Naive B cell (primary cell): ENCODE measurements around the gene ARL6IP1. TPM values are rescaled to one million over a fixed set of nuclear protein-coding genes. Genes with fewer than 3 reads are reported as not detected.

Experiments
- ATAC-seq, 2 donors: fragments of 150-1000 bp; cut with Tn5 transposase; 2 replicates each; pipeline ENCODE4 v1.10.0; 2021; ENCODE audit warnings: low read depth in 2 of 2, mild to moderate bottlenecking in 2 of 2, moderate library complexity in 2 of 2
- DNase-seq: peaks from one replicate; pipeline ENCODE4 v3.0.0; 2022
- H3K27ac Mint-ChIP-seq, 6 donors: one replicate each; pipeline ENCODE4 v1.8.0; 2020 to 2022; ENCODE audit warnings: mild to moderate bottlenecking in 6 of 6, mixed read lengths in 6 of 6, moderate library complexity in 5 of 6, inconsistent platforms in 2 of 6
- H3K27me3 Mint-ChIP-seq, 3 donors: one replicate each; pipeline ENCODE4 v1.8.0; 2021 to 2022; ENCODE audit warnings: mixed read lengths in 3 of 3, mild to moderate bottlenecking in 1 of 3
- H3K36me3 Mint-ChIP-seq, 2 donors: one replicate each; pipeline ENCODE4 v1.8.0; 2020 to 2022; ENCODE audit warnings: mixed read lengths in 2 of 2, inconsistent platforms in 1 of 2, mild to moderate bottlenecking in 1 of 2
- H3K4me1 Mint-ChIP-seq, 3 donors: one replicate each; pipeline ENCODE4 v1.8.0; 2020 to 2022; ENCODE audit warnings: mixed read lengths in 3 of 3, inconsistent platforms in 1 of 3, mild to moderate bottlenecking in 1 of 3, moderate library complexity in 1 of 3
- H3K4me3 Mint-ChIP-seq, 8 donors: one replicate each; pipeline ENCODE4 v1.8.0; 2020 to 2022; ENCODE audit warnings: mild to moderate bottlenecking in 8 of 8, mixed read lengths in 8 of 8, moderate library complexity in 8 of 8, inconsistent platforms in 2 of 8
- H3K9me3 Mint-ChIP-seq, 7 donors: one replicate each; pipeline ENCODE4 v1.8.0; 2020 to 2022; ENCODE audit warnings: mixed read lengths in 7 of 7, mild to moderate bottlenecking in 5 of 7, inconsistent platforms in 2 of 7, moderate library complexity in 1 of 7
- polyA plus RNA-seq, 6 donors: library from polyadenylated mRNA; unstranded; fragments of 300-500 nt; fragmentation: Illumina TruSeq; gene quantifications; one replicate each; pipeline ENCODE4 v1.2.3, GENCODE V29; 2021; ENCODE audit warnings: low read depth in 6 of 6

ARL6IP1 gene
- 100 to 1,000 TPM; 182 to 283 (median 211) TPM for polyA plus RNA-seq

DNA sequence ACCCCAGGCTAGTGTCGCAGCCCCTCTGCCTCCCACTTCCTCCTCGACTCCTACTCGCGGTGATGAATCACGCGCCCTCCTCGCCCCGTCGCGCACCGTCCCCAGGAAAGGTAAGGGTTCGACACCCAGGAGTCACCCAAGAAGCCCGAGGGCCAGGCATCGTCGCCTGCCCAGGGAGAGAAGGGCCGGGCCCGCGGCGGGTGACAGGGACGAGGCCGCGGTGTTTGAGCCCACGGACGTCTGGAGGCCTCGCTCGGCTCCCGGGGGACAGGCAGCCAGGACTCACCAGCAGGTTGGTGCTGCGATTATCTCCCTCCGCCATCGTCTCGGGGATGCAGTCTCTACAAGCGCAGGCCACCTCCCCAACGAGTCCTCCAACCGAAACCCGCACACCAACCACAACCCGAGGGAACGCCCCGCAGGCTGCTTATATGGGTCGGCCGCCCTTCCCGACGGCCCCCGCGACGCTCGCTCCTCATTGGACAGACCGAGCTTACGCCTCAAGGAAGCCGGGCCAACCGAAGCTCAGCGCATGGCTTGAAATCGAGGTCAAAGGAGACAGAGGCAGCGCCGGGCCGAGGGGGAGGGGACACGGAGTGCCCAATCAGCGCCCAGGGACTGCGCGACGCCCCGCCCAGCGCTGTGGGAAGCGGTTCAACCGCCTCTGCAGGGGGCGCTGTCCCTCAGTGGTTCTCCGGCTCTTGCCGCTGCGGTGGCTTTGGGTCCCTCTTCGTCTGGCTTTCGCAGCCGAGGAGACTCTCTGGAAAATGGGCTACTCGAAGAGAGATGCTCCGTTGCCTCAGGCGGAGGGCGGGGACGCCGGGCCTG, at the start of gene ARL6IP1:
Gene ARL6IP1, minus strand, starts transcription at position 405 of the 828 bp plus-strand sequence. Its CDS starts 83 bp downstream, at position 322.
- Mint-ChIP-seq H3K27me3 (no peaks in the 10 kb centered on the region), H3K4me3 (peak within 1 kb of the TSS; percentile 80 to 99 (median 98))
- ATAC-seq: peak; percentile 89 to 91

DNA sequence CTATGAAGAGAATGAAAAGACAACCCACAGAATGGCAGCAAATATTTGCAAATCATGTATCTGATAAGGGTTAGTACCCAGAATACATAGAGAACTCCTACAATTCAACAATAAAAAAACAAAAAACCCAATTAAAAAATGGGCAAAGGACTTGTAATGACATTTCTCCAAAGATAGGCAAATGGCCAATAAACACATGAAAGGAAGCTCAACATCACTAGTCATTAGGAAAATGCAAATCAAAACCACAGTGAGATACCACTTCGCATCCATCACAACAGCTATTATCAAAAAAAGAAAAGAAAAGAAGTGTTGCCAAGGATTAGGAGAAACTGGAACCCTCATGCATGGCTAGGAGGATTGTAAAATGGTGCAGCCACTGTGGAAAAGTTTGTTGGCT, 45.1 kb upstream of the ARL6IP1 start:
- Mint-ChIP-seq H3K4me1 (no peaks in the 10 kb centered on the region), H3K27me3 (no peaks in the 10 kb centered on the region), H3K27ac (peak overlapping the region in 2 of 6 donors; percentile 54 to 56), H3K36me3 (peaks cover 30 to 49% of the 10 kb centered on the region in 2 donors), H3K4me3 (no peak overlapping the region), H3K9me3 (no peaks in the 10 kb centered on the region)
- ATAC-seq (no peak), DNase-seq (no peak)

More for the DNA sequence above, at the start of gene ARL6IP1:
- H3K9me3 Mint-ChIP-seq: no peaks in the 10 kb centered on the region
- peak; percentile 98 for DNase-seq
- peak within 1 kb of the TSS; percentile 94 to 99 (median 98) for H3K27ac Mint-ChIP-seq
- peaks cover 27 to 48% (median 27%) of the 10 kb centered on the region in 3 donors for H3K4me1 Mint-ChIP-seq
- peaks cover 0 to 2% of the 10 kb centered on the region in 2 donors for H3K36me3 Mint-ChIP-seq

DNA sequence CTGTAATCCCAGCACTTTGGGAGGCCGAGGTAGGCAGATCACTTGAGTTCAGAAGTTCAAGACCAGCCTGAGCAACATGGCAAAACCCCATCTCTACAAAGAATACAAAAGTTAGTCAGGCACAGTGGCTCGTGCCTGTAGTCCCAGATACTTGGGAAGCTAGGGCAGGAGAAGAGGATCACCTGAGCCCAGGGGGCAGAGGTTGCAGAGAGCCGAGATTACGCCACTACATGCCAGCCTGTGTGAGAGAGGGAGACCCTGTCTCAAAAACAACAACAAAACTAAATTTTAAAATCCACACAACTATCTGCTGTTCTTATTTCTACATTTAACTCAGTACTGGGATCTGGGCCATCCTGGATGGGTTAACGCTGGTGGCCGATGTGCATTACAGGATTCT, 41.2 kb upstream of the ARL6IP1 start:
- Mint-ChIP-seq H3K27ac (peak overlapping the region in 3 of 6 donors; percentile 26 to 88 (median 57)), H3K27me3 (no peaks in the 10 kb centered on the region), H3K36me3 (peaks cover 37 to 38% of the 10 kb centered on the region in 2 donors), H3K9me3 (no peaks in the 10 kb centered on the region), H3K4me3 (no peak overlapping the region), H3K4me1 (no peaks in the 10 kb centered on the region)
- ATAC-seq (no peak), DNase-seq (no peak)

DNA sequence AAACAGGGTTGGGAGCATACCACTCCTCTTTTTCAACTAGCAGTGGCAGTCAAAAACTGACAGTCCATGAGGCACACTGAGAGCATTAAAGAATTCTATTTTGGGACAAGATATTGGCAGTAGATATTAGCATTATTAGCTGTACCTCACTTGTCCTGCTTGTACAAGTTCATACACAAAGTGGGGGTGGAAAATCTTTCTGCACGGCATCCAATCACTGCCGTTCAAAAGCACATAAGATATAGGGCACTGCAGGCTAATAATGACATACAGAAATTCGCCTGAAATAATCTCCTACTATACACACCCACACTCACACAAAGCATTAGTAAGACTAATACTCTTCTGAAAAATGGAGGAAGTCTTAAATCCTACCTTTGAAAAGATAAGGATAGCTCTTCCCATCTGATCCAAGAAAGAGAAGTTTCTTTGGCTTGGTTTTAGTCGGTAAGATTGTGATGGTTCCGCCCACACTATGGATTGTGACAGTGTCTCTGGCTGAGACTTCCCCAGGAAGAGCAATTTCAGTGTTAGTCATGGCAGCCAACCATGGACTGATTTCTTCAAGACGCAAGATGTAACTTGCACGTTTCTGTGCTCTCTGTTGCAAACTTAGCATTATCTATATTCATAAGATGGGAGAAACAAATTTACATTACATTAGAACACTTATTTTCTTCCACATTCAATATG, 40.6 kb upstream of the ARL6IP1 start:
- ATAC-seq (no peak), DNase-seq (no peak)
- peak overlapping the region in 1 of 6 donors; percentile 88 for H3K27ac Mint-ChIP-seq
- H3K9me3 Mint-ChIP-seq: no peaks in the 10 kb centered on the region
- H3K4me3 Mint-ChIP-seq: no peak overlapping the region
- no peaks in the 10 kb centered on the region for H3K27me3 Mint-ChIP-seq
- H3K4me1 Mint-ChIP-seq: no peaks in the 10 kb centered on the region
- H3K36me3 Mint-ChIP-seq: peaks cover 32 to 39% of the 10 kb centered on the region in 2 donors

DNA sequence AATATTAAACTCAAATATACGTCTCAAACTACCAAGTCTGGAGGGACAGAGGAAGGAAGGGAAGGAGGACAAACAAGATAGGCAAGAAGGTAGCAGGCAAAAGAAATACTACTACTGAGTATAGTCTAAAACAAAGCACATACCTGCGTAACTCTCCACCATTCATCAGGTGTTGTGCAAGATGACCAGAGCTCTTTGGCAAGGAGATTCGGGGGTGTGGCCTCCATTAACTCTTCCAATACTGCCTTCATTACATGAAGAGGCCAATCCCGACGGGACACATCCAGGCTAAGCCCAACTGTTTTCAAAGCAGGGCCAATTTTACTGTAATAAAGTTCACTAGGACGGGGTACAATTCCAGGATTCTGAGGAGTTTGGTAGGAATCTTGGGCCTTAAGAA, 38.2 kb upstream of the ARL6IP1 start:
- H3K27ac Mint-ChIP-seq: peak overlapping the region in 2 of 6 donors; percentile 15 to 20
- peaks cover 19 to 46% of the 10 kb centered on the region in 2 donors for H3K36me3 Mint-ChIP-seq
- H3K27me3 Mint-ChIP-seq: no peaks in the 10 kb centered on the region
- DNase-seq (no peak), ATAC-seq (no peak)
- H3K4me3 Mint-ChIP-seq: no peak overlapping the region
- no peaks in the 10 kb centered on the region for H3K9me3 Mint-ChIP-seq
- H3K4me1 Mint-ChIP-seq: no peaks in the 10 kb centered on the region

DNA sequence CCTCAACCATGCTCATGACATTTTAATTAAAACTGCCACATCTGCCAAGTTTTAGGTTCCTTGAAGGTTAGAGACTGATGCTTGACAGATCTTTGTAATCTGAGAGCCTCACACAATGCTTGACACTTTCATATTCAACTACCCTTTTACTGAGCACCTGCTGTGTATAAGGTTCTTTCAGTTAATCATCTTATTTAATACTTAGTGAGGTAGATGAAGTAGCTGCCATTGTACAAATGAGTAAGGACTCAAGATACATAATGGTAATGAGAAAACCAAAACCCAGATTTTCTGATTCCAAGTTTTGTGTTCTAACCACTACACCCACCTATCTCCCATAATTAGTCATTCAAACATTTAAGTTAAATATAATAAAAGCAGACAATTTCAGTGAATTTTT, 35.4 kb upstream of the ARL6IP1 start:
- no peaks in the 10 kb centered on the region for H3K27me3 Mint-ChIP-seq
- H3K9me3 Mint-ChIP-seq: no peaks in the 10 kb centered on the region
- no peaks in the 10 kb centered on the region for H3K4me1 Mint-ChIP-seq
- H3K27ac Mint-ChIP-seq: peak overlapping the region in 3 of 6 donors; percentile 24 to 53 (median 38)
- no peak overlapping the region for H3K4me3 Mint-ChIP-seq
- no peak for DNase-seq
- peaks cover 21 to 47% of the 10 kb centered on the region in 2 donors for H3K36me3 Mint-ChIP-seq
- no peak for ATAC-seq

DNA sequence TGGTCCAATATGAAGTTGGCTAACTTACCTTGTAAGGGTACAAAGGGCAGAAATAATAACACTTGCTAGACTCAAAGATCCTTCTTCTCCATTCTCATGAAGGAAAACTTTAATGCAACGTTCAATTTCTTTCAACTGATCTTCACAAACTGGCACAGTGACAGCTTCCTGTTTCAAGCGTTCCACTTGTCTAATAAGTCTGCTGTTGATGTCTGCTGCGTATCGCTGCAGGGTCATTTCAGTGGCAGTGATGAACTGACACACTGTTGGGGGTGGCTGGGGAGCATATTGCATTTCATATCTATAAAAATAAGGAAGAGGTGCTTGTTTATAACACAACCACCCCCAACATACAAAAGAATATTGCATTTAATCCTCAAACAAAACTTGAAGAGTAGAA, 33.5 kb upstream of the ARL6IP1 start:
- Mint-ChIP-seq H3K4me1 (no peaks in the 10 kb centered on the region), H3K27ac (peak overlapping the region in 1 of 6 donors; percentile 33), H3K4me3 (no peak overlapping the region), H3K36me3 (peaks cover 24 to 44% of the 10 kb centered on the region in 2 donors), H3K27me3 (no peaks in the 10 kb centered on the region), H3K9me3 (no peaks in the 10 kb centered on the region)
- ATAC-seq: no peak
- DNase-seq: no peak

DNA sequence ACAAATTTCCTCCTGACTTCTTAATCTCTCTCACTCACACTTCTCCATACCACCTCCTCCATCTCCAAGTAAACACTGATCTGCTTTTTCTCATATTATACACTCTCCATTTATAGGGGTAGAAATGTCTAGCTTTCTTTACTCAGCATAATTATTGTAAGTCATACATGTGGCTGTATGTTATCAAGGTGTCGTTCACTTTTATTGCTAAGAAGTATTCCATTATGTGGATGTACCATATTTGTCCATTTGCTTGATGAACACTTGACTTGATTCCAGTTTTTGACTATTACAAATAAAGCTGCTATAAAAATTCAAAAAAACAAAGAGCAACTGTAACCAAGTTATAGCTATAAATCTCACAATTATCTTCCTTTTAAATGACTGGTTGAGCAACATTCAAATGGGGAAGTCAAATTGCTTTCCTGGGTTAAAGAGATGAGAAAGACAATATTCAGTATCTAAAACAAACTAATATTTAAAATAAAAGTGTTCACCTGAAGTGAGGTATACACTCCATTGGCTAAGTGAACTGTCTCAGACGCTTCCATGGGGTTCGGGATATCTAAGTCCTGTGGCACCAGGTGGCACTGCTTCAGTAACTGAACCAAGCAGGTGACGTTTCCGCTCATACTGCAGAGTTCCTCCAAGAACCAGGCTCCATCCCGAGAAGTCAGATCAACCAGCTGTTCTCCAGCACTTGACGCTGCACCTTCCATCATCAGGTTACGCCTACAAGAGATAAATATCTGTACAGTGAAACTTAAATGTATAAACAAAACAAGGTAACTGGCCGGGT, 32.6 kb upstream of the ARL6IP1 start:
- peaks cover 30 to 37% of the 10 kb centered on the region in 2 donors for H3K36me3 Mint-ChIP-seq
- no peaks in the 10 kb centered on the region for H3K4me1 Mint-ChIP-seq
- no peak for ATAC-seq
- DNase-seq: no peak
- H3K9me3 Mint-ChIP-seq: no peaks in the 10 kb centered on the region
- no peaks in the 10 kb centered on the region for H3K27me3 Mint-ChIP-seq
- no peak overlapping the region for H3K4me3 Mint-ChIP-seq
- H3K27ac Mint-ChIP-seq: no peak overlapping the region

DNA sequence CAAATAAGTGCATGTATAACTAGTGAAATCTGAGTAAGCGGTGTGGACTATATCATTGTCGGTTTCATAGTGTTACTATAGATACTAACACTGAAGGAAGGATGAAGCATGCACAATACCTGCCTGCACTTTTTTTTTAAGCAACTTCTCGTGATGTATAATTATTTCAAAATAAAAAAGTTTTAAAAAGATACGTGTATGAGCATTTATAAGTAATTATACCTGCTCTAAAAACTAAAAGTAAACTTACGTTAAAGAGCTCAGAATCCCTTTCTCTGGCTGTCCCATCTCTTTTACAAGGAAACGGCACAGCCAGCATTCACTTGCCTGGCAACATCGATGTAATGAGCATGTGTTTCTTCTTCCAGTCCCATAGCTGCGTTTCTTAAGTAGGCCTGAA, 31.3 kb upstream of the ARL6IP1 start:
- H3K36me3 Mint-ChIP-seq: peaks cover 30 to 36% of the 10 kb centered on the region in 2 donors
- no peaks in the 10 kb centered on the region for H3K4me1 Mint-ChIP-seq
- H3K4me3 Mint-ChIP-seq: no peak overlapping the region
- DNase-seq: no peak
- no peak for ATAC-seq
- H3K27me3 Mint-ChIP-seq: no peaks in the 10 kb centered on the region
- no peaks in the 10 kb centered on the region for H3K9me3 Mint-ChIP-seq
- H3K27ac Mint-ChIP-seq: no peak overlapping the region

DNA sequence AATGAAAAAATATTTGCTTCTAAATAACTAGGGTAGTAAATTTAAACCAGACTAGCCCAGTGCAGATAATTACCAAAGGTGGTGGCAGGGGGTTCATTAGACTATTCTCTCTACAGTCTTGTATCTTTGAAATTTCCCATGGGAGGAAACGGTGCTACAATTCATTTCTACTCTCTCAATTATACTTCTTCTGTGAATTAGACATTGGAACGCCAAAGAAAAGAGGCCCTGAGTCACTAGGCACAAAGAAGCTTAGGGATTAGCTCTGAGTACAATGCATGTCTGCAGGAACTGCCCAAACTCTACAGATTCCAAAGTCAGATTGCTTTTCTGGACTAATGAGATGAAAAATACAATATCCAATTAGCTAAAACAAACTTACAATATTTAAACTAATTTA, 30.7 kb upstream of the ARL6IP1 start:
- Mint-ChIP-seq H3K36me3 (peaks cover 30% of the 10 kb centered on the region in 2 donors), H3K27me3 (no peaks in the 10 kb centered on the region), H3K9me3 (no peaks in the 10 kb centered on the region), H3K27ac (no peak overlapping the region), H3K4me1 (no peaks in the 10 kb centered on the region), H3K4me3 (no peak overlapping the region)
- no peak for DNase-seq
- no peak for ATAC-seq

DNA sequence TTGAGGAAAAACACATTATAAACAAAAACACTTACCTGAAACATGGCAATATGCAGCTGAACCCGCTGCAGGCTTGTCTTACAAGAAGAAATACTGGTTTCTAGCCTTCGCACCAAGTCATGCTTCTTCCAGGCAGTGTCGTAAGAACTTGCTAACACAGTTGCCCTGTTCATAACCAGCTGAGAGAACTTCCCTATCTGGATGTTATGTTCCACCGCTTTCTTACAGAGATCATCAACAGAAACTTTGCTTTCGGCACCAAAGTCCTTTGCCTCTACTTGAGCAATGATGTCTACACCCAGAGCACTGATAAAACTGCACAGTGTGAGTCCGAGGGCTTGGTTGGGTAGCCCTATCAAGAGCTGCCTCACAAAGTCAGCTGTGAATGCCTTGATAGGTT, 27.9 kb upstream of the ARL6IP1 start:
- Mint-ChIP-seq H3K9me3 (no peaks in the 10 kb centered on the region), H3K27me3 (no peaks in the 10 kb centered on the region), H3K4me1 (no peaks in the 10 kb centered on the region), H3K36me3 (peaks cover 16 to 22% of the 10 kb centered on the region in 2 donors), H3K4me3 (no peak overlapping the region), H3K27ac (no peak overlapping the region)
- DNase-seq (no peak), ATAC-seq (no peak)

DNA sequence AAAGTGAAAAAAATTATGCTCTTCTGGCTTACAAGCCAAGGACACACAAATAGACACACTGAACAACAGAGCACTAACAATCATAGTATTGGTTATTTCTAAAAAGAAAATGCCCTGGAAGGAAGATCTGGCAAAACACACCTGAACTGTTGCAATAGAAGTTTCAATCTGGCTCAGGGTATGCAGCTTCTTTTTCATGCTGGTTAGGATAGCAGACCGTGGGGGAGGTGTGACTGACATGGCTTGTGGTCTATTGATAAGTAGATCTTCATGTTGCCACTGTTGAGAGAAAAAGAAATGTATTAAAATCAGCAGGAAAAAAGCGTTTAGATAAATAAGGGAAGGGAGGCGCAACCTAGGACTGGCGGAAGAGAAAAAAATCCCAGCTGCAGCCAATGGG, 26.5 kb upstream of the ARL6IP1 start:
- ATAC-seq (no peak), DNase-seq (no peak)
- no peak overlapping the region for H3K27ac Mint-ChIP-seq
- no peaks in the 10 kb centered on the region for H3K4me1 Mint-ChIP-seq
- no peaks in the 10 kb centered on the region for H3K27me3 Mint-ChIP-seq
- no peaks in the 10 kb centered on the region for H3K9me3 Mint-ChIP-seq
- H3K36me3 Mint-ChIP-seq: peaks cover 8 to 14% of the 10 kb centered on the region in 2 donors
- H3K4me3 Mint-ChIP-seq: no peak overlapping the region

DNA sequence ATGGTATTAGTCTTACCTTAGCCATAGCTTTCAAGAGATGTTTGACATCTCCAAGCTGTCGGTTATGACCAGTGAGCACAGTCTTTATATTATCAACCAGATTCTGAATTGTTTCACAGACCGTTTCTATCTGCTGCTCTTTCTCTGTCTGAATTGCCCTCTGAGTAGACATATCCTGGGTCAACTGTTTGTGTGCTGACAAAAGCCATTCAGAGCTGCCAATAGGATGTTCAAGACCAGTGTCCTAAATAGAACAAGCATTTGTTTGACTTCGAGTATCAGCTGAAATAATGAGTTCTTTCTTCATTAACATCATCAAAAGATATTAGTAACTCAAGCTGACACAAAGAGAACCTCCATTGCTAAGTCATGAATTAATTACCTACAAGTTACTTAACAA, 14.9 kb upstream of the ARL6IP1 start:
- peaks cover 0 to 9% (median 7%) of the 10 kb centered on the region in 3 donors for H3K4me1 Mint-ChIP-seq
- no peaks in the 10 kb centered on the region for H3K9me3 Mint-ChIP-seq
- no peak overlapping the region for H3K27ac Mint-ChIP-seq
- no peak overlapping the region for H3K4me3 Mint-ChIP-seq
- H3K27me3 Mint-ChIP-seq: no peaks in the 10 kb centered on the region
- DNase-seq: no peak
- no peak for ATAC-seq
- H3K36me3 Mint-ChIP-seq: peaks cover 0 to 15% of the 10 kb centered on the region in 2 donors
